HL-60 (cell line): Measurements from ENCODE around the gene NIN.
A peak's percentile ranks its signal among the peaks of the same experiment; 100 is the strongest.
"Not testable (repeated sequence)": the region's sequence is repeated elsewhere in the genome, so short reads cannot be mapped to it uniquely, and the experiment has no call there.

Experiments used
- DNase-seq, 2 experiments: peaks; one replicate each; pipeline ENCODE4 v3.0.0-alpha.2; 2010 to 2020; ENCODE audit warnings: low read depth in 1 of 2, low spot score in 1 of 2
- H3K27ac ChIP-seq: fragments of 250-450 bp; sonication (Bioruptor Pico); replicated peaks from 2 replicates; pipeline ENCODE4 v1.5.1; 2020; ENCODE audit warnings: mild to moderate bottlenecking, moderate library complexity
- H3K27me3 ChIP-seq: fragments of 250-450 bp; sonication (Bioruptor Pico); 2 replicates; pipeline ENCODE4 v1.5.1; 2021; ENCODE audit warnings: mild to moderate bottlenecking, moderate library complexity; ENCODE audit not compliant: insufficient read depth, poor library complexity, severe bottlenecking
- H3K4me3 ChIP-seq: replicated peaks from 2 replicates; pipeline ENCODE4 v1.5.1; 2011; ENCODE audit warnings: mild to moderate bottlenecking, control low read depth, low read length; ENCODE audit not compliant: insufficient read depth
- CTCF ChIP-seq: IDR thresholded peaks from one replicate; pipeline ENCODE4 v1.5.1; 2011; ENCODE audit warnings: low read length, control low read depth, inconsistent platforms; ENCODE audit not compliant: insufficient read depth
- GABPA ChIP-seq: IDR thresholded peaks from 2 replicates; pipeline ENCODE4 v1.6.1; 2012; ENCODE audit warnings: low read depth
- POLR2AphosphoS5 ChIP-seq: IDR thresholded peaks from 2 replicates; pipeline ENCODE4 v1.6.1; 2012; ENCODE audit warnings: low read depth
- REST ChIP-seq: IDR thresholded peaks from 2 replicates; pipeline ENCODE4 v1.6.1; 2012; ENCODE audit warnings: low read depth; ENCODE audit not compliant: insufficient replicate concordance
- SPI1 ChIP-seq: IDR thresholded peaks from 2 replicates; pipeline ENCODE4 v1.6.1; 2012; ENCODE audit warnings: low read depth, mild to moderate bottlenecking, borderline replicate concordance

NIN gene

GRCh38 chr14:50816395-50817047 lies 14.4 kb downstream of the NIN start:
- DNase-seq, result no peak
- TF ChIP-seq CTCF, result no peak
- no peak for TF ChIP-seq REST
- TF ChIP-seq POLR2AphosphoS5, result no peak
- TF ChIP-seq SPI1, result no peak
- no peak for TF ChIP-seq GABPA
- no peak overlapping the region for H3K27ac ChIP-seq

GRCh38 chr14:50815526-50815925 lies 15.4 kb downstream of the NIN start:
- H3K27me3 ChIP-seq, H3K4me3 ChIP-seq, DNase-seq: not testable (repeated sequence)
- peak overlapping the region; percentile 91 for H3K27ac ChIP-seq

More at GRCh38 chr14:50816395-50817047, 14.4 kb downstream of the NIN start:
- H3K27me3 ChIP-seq, result no peaks in the 10 kb centered on the region
- H3K4me3 ChIP-seq, result no peak overlapping the region

- not testable (repeated sequence) for H3K4me3 ChIP-seq, DNase-seq, H3K27me3 ChIP-seq
- peak overlapping the region; percentile 91 for H3K27ac ChIP-seq
Measured at GRCh38 chr14:50815058-50815457, 15.9 kb downstream of the NIN start.

GRCh38 chr14:50814161-50814560 lies 16.8 kb downstream of the NIN start:
- DNase-seq, result no peak
- no peak overlapping the region for H3K4me3 ChIP-seq
- TF ChIP-seq SPI1 (no peak), GABPA (no peak), CTCF (no peak), POLR2AphosphoS5 (no peak), REST (no peak)
- no peaks in the 10 kb centered on the region for H3K27me3 ChIP-seq
- peak overlapping the region; percentile 91 for H3K27ac ChIP-seq

- DNase-seq, result peak; percentile 69 to 86
- H3K4me3 ChIP-seq, result no peak overlapping the region
- H3K27ac ChIP-seq, result peak overlapping the region; percentile 91
- TF ChIP-seq SPI1 (peak; percentile 95), CTCF (no peak), REST (peak; percentile 62), POLR2AphosphoS5 (peak; percentile 86; the same call in 1 of the 2 replicates), GABPA (peak; percentile 56)
- H3K27me3 ChIP-seq, result no peaks in the 10 kb centered on the region
Measured at GRCh38 chr14:50813544-50813863, 17.5 kb downstream of the NIN start.
